H1 (cell line): ENCODE results near the gene ZBTB25. TPM values are rescaled to one million over a fixed set of nuclear protein-coding genes. Genes with fewer than 3 reads are reported as not detected.

Source experiments
- CBX5 ChIP-seq: fragments of 300-800, 300-1000 bp; sonication (generic); IDR thresholded peaks from 2 replicates; pipeline ENCODE4 v1.7.1; 2016; ENCODE audit warnings: antibody characterized with exemption, low read length, low read depth
- CEBPB ChIP-seq: IDR thresholded peaks from 2 replicates; pipeline ENCODE4 v1.6.1; 2012; ENCODE audit warnings: low read depth, low read length
- CREB1 ChIP-seq: IDR thresholded peaks from 2 replicates; pipeline ENCODE4 v1.6.1; 2012; ENCODE audit warnings: inconsistent platforms
- CTBP2 ChIP-seq: IDR thresholded peaks from 2 replicates; pipeline ENCODE4 v1.7.0; 2011; ENCODE audit warnings: borderline replicate concordance, mild to moderate bottlenecking, moderate library complexity, mixed read lengths, low read length; ENCODE audit not compliant: insufficient read depth, insufficient read length
- CTCF ChIP-seq, 3 experiments: IDR thresholded peaks; 1 replicate in 2 of 3; 2 replicates in 1 of 3; pipeline versions ENCODE4 v1.5.1 to v1.6.1; 2011; ENCODE audit warnings: low read length in 3 of 3, mild to moderate bottlenecking in 3 of 3, inconsistent platforms in 2 of 3, low read depth in 1 of 3, moderate library complexity in 1 of 3; ENCODE audit not compliant: insufficient read depth in 1 of 3; ENCODE audit errors: control extremely low read depth in 1 of 3
- EGR1 ChIP-seq: IDR thresholded peaks from 2 replicates; pipeline ENCODE4 v1.6.1; 2011; ENCODE audit warnings: low read depth, low read length, borderline replicate concordance
- EZH2 ChIP-seq: fragments of 200-600 bp; sonication (generic); IDR thresholded peaks from 2 replicates; pipeline ENCODE4 v1.7.1; 2012; ENCODE audit warnings: low read depth, mild to moderate bottlenecking, moderate library complexity, low read length, inconsistent platforms; ENCODE audit not compliant: severe bottlenecking
- FOSL1 ChIP-seq: IDR thresholded peaks from 2 replicates; pipeline ENCODE4 v1.6.1; 2011; ENCODE audit warnings: mild to moderate bottlenecking, low read depth, low read length, moderate library complexity; ENCODE audit not compliant: insufficient read depth
- JUND ChIP-seq: IDR thresholded peaks from 2 replicates; pipeline ENCODE4 v1.6.1; 2011; ENCODE audit warnings: mild to moderate bottlenecking, improper control_type of control experiment, low read length
- KDM1A ChIP-seq: fragments of 200-600, 300-600 bp; sonication (generic); IDR thresholded peaks from 2 replicates; pipeline ENCODE4 v1.7.1; 2016; ENCODE audit warnings: mild to moderate bottlenecking, low read length, borderline replicate concordance
- NRF1 ChIP-seq: IDR thresholded peaks from 2 replicates; pipeline ENCODE4 v1.6.1; 2011; ENCODE audit warnings: mild to moderate bottlenecking, low read depth, low read length, improper control_type of control experiment
- PHF8 ChIP-seq: fragments of 200-600 bp; sonication (generic); conservative IDR thresholded peaks from 2 replicates; pipeline ENCODE4 v1.7.1; 2012; ENCODE audit warnings: low read depth, mild to moderate bottlenecking, inconsistent platforms, low read length, moderate library complexity
- RBBP5 ChIP-seq: IDR thresholded peaks from 2 replicates; pipeline ENCODE4 v1.7.1; 2012; ENCODE audit warnings: low read depth, mild to moderate bottlenecking, inconsistent platforms, low read length, moderate library complexity, borderline replicate concordance
- RFX5 ChIP-seq: IDR thresholded peaks from 2 replicates; pipeline ENCODE4 v1.6.1; 2011; ENCODE audit warnings: low read depth, low read length, improper control_type of control experiment, borderline replicate concordance
- SAP30 ChIP-seq: fragments of 300-600 bp; sonication (generic); IDR thresholded peaks from 2 replicates; pipeline ENCODE4 v1.7.1; 2012; ENCODE audit warnings: low read length, moderate library complexity, mild to moderate bottlenecking, inconsistent platforms; ENCODE audit not compliant: insufficient read depth, insufficient replicate concordance
- SIN3A ChIP-seq, 2 experiments: IDR thresholded peaks in 1 of 2; conservative IDR thresholded peaks in 1 of 2; 2 replicates each; pipeline ENCODE4 v1.6.1; 2011 to 2012; ENCODE audit warnings: low read length in 2 of 2, improper control_type of control experiment in 1 of 2, low read depth in 1 of 2, mild to moderate bottlenecking in 1 of 2
- TAF7 ChIP-seq: optimal IDR thresholded peaks from 2 replicates; pipeline ENCODE3; 2011; ENCODE audit warnings: low read depth, mild to moderate bottlenecking, inconsistent platforms, low read length, moderate library complexity, borderline replicate concordance
- TCF12 ChIP-seq: IDR thresholded peaks from 2 replicates; pipeline ENCODE4 v1.6.1; 2011; ENCODE audit warnings: low read depth, mild to moderate bottlenecking, low read length
- ZNF274 ChIP-seq: IDR thresholded peaks from 2 replicates; pipeline ENCODE4 v1.7.0; 2012; ENCODE audit warnings: low read length, borderline replicate concordance; ENCODE audit errors: extremely low read depth
- polyA plus RNA-seq, 7 experiments: library from polyadenylated mRNA; depleted of rRNA in 3 of 7; stranded (reverse) in 5 of 7; unstranded in 2 of 7; fragments of >200 nt in 5 of 7; fragments of 200-250 nt in 2 of 7; gene quantifications; 1 replicate in 5 of 7; 2 replicates in 1 of 7; 4 replicates in 1 of 7; pipeline versions ENCODE4 v1.2.1 to v1.2.3, GENCODE V29; 2011 to 2013; ENCODE audit warnings: missing spikeins in 2 of 7, mixed read lengths in 2 of 7
- total RNA-seq: library from RNA; stranded (reverse); fragmentation: NEBNext Ultra II Directional; extraction: Animal tissue kit (Norgen Biotek cat#: 25700); gene quantifications from 2 replicates; pipeline ENCODE4 v1.2.1, GENCODE V29; 2021

The ZBTB25 gene
- total and polyA plus RNA-seq, 2 of the 8 experiments (the other 6 are each of a cell fraction or from before 2014, with no cell fraction given): 5.4 to 11.4 TPM

DNA sequence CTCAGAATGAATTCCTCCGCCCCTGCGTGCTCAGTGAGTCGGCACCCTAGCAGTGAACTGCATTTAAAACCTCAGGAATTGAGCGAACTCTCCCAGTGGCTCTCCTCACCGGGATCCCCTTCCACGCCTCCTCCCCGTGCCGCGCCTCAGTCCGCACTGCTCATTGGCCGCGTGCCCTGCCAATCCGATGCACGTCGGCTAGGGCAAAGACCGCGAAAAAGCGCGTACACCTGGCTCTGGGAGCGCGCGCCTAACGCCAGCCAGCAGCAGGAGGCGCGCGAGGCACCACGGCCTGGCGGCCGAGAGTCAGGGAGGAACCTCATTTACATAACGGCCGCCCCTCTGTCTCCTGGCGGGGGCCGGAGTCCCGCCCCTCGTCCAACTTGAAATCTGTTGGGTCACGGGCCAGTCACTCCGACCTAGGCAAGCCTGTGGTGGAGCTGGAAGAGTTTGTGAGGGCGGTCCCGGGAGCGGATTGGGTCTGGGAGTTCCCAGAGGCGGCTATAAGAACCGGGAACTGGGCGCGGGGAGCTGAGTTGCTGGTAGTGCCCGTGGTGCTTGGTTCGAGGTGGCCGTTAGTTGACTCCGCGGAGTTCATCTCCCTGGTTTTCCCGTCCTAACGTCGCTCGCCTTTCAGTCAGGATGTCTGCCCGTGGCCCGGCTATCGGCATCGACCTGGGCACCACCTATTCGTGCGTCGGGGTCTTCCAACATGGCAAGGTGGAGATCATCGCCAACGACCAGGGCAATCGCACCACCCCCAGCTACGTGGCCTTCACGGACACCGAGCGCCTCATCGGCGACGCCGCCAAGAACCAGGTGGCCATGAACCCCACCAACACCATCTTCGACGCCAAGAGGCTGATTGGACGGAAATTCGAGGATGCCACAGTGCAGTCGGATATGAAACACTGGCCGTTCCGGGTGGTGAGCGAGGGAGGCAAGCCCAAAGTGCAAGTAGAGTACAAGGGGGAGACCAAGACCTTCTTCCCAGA, 36.9 kb upstream of the ZBTB25 start, which contains the start of gene HSPA2 (continued):
- no peak for TF ChIP-seq SAP30
- TF ChIP-seq PHF8: no peak; the same call in 1 of the 2 replicates
- 0 out of 2 replicates have a peak, but pooled peaks have one; percentile 30 for TF ChIP-seq RBBP5
- no peak; the same call in 1 of the 2 replicates for TF ChIP-seq NRF1
- no peak; the same call in 1 of the 2 replicates for TF ChIP-seq EGR1
- TF ChIP-seq EZH2: no peak
- TF ChIP-seq CBX5: no peak
- no peak for TF ChIP-seq JUND
- no peak for TF ChIP-seq FOSL1
- peak; percentile 72 for TF ChIP-seq TAF7
- no peak for TF ChIP-seq CEBPB
- no peak for TF ChIP-seq ZNF274
- TF ChIP-seq SIN3A (conservative IDR thresholded peaks at IDR 0.05 in 1 of 2, IDR thresholded peaks at IDR 0.05 in 1 of 2; ENCODE audit: low read depth in 1 of 2, low read length in 2 of 2): 0 out of 4 replicates have a peak, but pooled peaks of 1 of the 2 experiments have one; percentile 7
- no peak for TF ChIP-seq CTBP2
- TF ChIP-seq TCF12: no peak
- peak; percentile 73 to 85 (median 83) for TF ChIP-seq CTCF (IDR thresholded peaks at IDR 0.05; ENCODE audit: control extremely low read depth in 1 of 3, insufficient read depth in 1 of 3, low read depth in 1 of 3, low read length in 3 of 3)
- TF ChIP-seq CREB1: peak; percentile 90
- TF ChIP-seq KDM1A: no peak
- TF ChIP-seq RFX5: no peak
